Panc1 (cell line): ENCODE measurements around the gene KCNMB1. TPM values are rescaled to one million over a fixed set of nuclear protein-coding genes. Genes with fewer than 3 reads are reported as not detected.

Experiments used
- ATAC-seq: fragments of 200-7000 bp; cut with Tn5 transposase; 2 replicates; pipeline ENCODE4 v1.9.1; 2020; ENCODE audit warnings: mild to moderate bottlenecking, moderate library complexity
- BruUV-seq: library from RNA; stranded (reverse); fragments of 400-500 nt; replicated peaks from 2 replicates; lab custom pipeline; 2021; lab: Mats Ljungman, UMichigan
- CTCF ChIA-PET: fragments of 300-600 bp; sonication (Branson Sonifier 250); formaldehyde crosslinking; loops from one replicate; lab custom pipeline; 2022; ENCODE audit warnings: antibody characterized with exemption; lab: Charles Lee
- POLR2A ChIA-PET: fragments of 300-600 bp; sonication (Branson Sonifier 250); formaldehyde crosslinking; loops from one replicate; lab custom pipeline; 2022; ENCODE audit warnings: antibody characterized with exemption; lab: Charles Lee
- DNase-seq: peaks from one replicate; pipeline ENCODE4 v3.0.0-alpha.2; 2010; ENCODE audit warnings: low read depth, low spot score
- H3K27ac ChIP-seq: 2 replicates; pipeline ENCODE4 v1.5.1; 2011; ENCODE audit warnings: mild to moderate bottlenecking, low read length, inconsistent platforms
- H3K27me3 ChIP-seq: fragments of 200-500 bp; sonication (Bioruptor generic); 2 replicates; pipeline ENCODE4 v1.6.0; 2014; ENCODE audit warnings: low read length, inconsistent platforms; ENCODE audit not compliant: control insufficient read depth, insufficient read depth
- H3K36me3 ChIP-seq: fragments of 200-500 bp; sonication (Bioruptor generic); 2 replicates; pipeline ENCODE4 v1.5.1; 2014; ENCODE audit warnings: inconsistent platforms, mild to moderate bottlenecking, low read length, moderate library complexity; ENCODE audit not compliant: control insufficient read depth, insufficient read depth
- H3K4me1 ChIP-seq: 2 replicates; pipeline ENCODE4 v1.5.1; 2011; ENCODE audit warnings: inconsistent platforms, mild to moderate bottlenecking, low read length, moderate library complexity; ENCODE audit not compliant: control insufficient read depth, insufficient read depth
- H3K4me3 ChIP-seq, 2 experiments: 2 replicates each; pipeline ENCODE4 v1.5.1; 2011 to 2012; ENCODE audit warnings: low read depth in 2 of 2, low read length in 2 of 2, mild to moderate bottlenecking in 2 of 2, inconsistent platforms in 1 of 2, moderate library complexity in 1 of 2
- H3K9me3 ChIP-seq: fragments of 200-500 bp; sonication (Bioruptor generic); 2 replicates; pipeline ENCODE4 v1.5.1; 2014; ENCODE audit warnings: low read depth, mild to moderate bottlenecking, inconsistent platforms, low read length, moderate library complexity; ENCODE audit not compliant: control insufficient read depth, insufficient read depth
- CTCF ChIP-seq: fragments of 450-650 bp; IDR thresholded peaks from 2 replicates; pipeline ENCODE4 v1.5.1; 2017; ENCODE audit warnings: mild to moderate bottlenecking
- POLR2AphosphoS5 ChIP-seq: IDR thresholded peaks from 2 replicates; pipeline ENCODE4 v1.6.1; 2012; ENCODE audit warnings: mild to moderate bottlenecking, low read depth, low read length, moderate library complexity
- REST ChIP-seq, 2 experiments: IDR thresholded peaks; 2 replicates each; pipeline ENCODE4 v1.6.1; 2011 to 2012; ENCODE audit warnings: low read depth in 2 of 2, control low read depth in 1 of 2, low read length in 1 of 2, mild to moderate bottlenecking in 1 of 2, moderate library complexity in 1 of 2; ENCODE audit not compliant: insufficient read depth in 1 of 2
- SIN3A ChIP-seq: IDR thresholded peaks from 2 replicates; pipeline ENCODE4 v1.6.1; 2012; ENCODE audit warnings: low read depth, mild to moderate bottlenecking, low read length, moderate library complexity, borderline replicate concordance; ENCODE audit not compliant: insufficient read depth
- TCF7L2 ChIP-seq: IDR thresholded peaks from 2 replicates; pipeline ENCODE4 v1.6.1; 2011; ENCODE audit warnings: mild to moderate bottlenecking, low read depth, low read length, inconsistent platforms
- in situ Hi-C: cut with HindIII; loops from 2 replicates; pipeline ENCODE4 v1.10.0; 2016; ENCODE audit warnings: low sequenced_read_pairs, low pct_unique_long_range_greater_than_20kb
- intact Hi-C: fragments of 100-400 bp; cut with micrococcal nuclease; formaldehyde crosslinking; loops from one replicate; pipeline ENCODE4 v1.10.0; 2022; ENCODE audit not compliant: unreplicated experiment
- total RNA-seq: library from RNA; stranded (reverse); gene quantifications from one replicate; pipeline ENCODE4 v1.2.1, GENCODE V29; 2021; ENCODE audit not compliant: unreplicated experiment

KCNMB1 gene
- total RNA-seq, 1 experiment from 2014 or later = not detected

GRCh38 chr5:170386743-170387395 is 2.3 kb downstream of the KCNMB1 start:
- no peak for TF ChIP-seq POLR2AphosphoS5
- no peak for TF ChIP-seq CTCF
- TF ChIP-seq TCF7L2 = no peak
- TF ChIP-seq REST (IDR thresholded peaks at IDR 0.05; ENCODE audit: insufficient read depth in 1 of 2, low read depth in 2 of 2, low read length in 1 of 2) = no peak
- TF ChIP-seq SIN3A = no peak
- Histone ChIP-seq H3K27me3 (peaks cover 2% of the 10 kb centered on the region), H3K36me3 (no peaks in the 10 kb centered on the region), H3K4me3 (no peak overlapping the region), H3K9me3 (no peaks in the 10 kb centered on the region), H3K4me1 (no peaks in the 10 kb centered on the region), H3K27ac (no peak overlapping the region)
- intact Hi-C loops (no loop called here), in situ Hi-C loops (no loop called here)
- ChIA-PET POLR2A (no interaction called here), CTCF (interaction anchor here (0.5 kb wide), 1 partner anchor 120 kb away, joined by 3 read pairs; no protein-coding TSS in a partner anchor)
- DNase-seq = no peak
- ATAC-seq = no peak
- no TSS peak for BruUV-seq

GRCh38 chr5:170383227-170383626 is 5.9 kb downstream of the KCNMB1 start:
- Histone ChIP-seq H3K4me3 (no peak overlapping the region), H3K27ac (no peak overlapping the region), H3K27me3 (peaks cover 2% of the 10 kb centered on the region), H3K36me3 (no peaks in the 10 kb centered on the region), H3K9me3 (no peaks in the 10 kb centered on the region), H3K4me1 (no peaks in the 10 kb centered on the region)
- no peak for DNase-seq
- no peak for ATAC-seq
- in situ Hi-C loops (no loop called here), intact Hi-C loops (no loop called here)
- POLR2A ChIA-PET = no interaction called here
- TF ChIP-seq TCF7L2 = no peak
- TF ChIP-seq REST (IDR thresholded peaks at IDR 0.05; ENCODE audit: insufficient read depth in 1 of 2, low read depth in 2 of 2, low read length in 1 of 2) = no peak
- no peak for TF ChIP-seq POLR2AphosphoS5
- no peak for TF ChIP-seq SIN3A
- CTCF ChIA-PET = no interaction called here
- BruUV-seq = no TSS peak
